Tibial nerve (tissue), 4 donors: ENCODE measurements around the gene NAE1. TPM values are rescaled to one million over a fixed set of nuclear protein-coding genes. Genes with fewer than 3 reads are reported as not detected.

Experiments used
- DNase-seq, 2 donors: peaks; one replicate each; pipeline ENCODE4 v3.0.0-alpha.2; 2019; ENCODE audit warnings: low spot score in 2 of 2
- H3K27ac ChIP-seq, 4 donors: fragments of 200-600 bp; sonication (generic) in 3 of 4; one replicate each; pipeline ENCODE4 v1.5.1; 2017 to 2019; ENCODE audit warnings: mild to moderate bottlenecking in 1 of 4
- H3K27me3 ChIP-seq, 2 donors: fragments of 200-600 bp; sonication (generic) in 1 of 2; one replicate each; pipeline versions ENCODE4 v1.5.1 to v1.6.0; 2017 to 2019
- H3K36me3 ChIP-seq, 3 donors: fragments of 200-600 bp; sonication (generic); one replicate each; pipeline ENCODE4 v1.5.1; 2018 to 2019
- H3K4me1 ChIP-seq, 4 donors: fragments of 200-600 bp; sonication (generic) in 3 of 4; one replicate each; pipeline ENCODE4 v1.5.1; 2017 to 2019
- H3K4me3 ChIP-seq, 4 donors: fragments of 200-600 bp; sonication (generic) in 3 of 4; one replicate each; pipeline ENCODE4 v1.5.1; 2017 to 2019; ENCODE audit warnings: mild to moderate bottlenecking in 1 of 4, moderate library complexity in 1 of 4
- H3K9me3 ChIP-seq, 4 donors: fragments of 200-600 bp; sonication (generic) in 3 of 4; one replicate each; pipeline ENCODE4 v1.5.1; 2017 to 2019
- EP300 ChIP-seq, 2 donors: sonication (generic); formaldehyde crosslinking; IDR thresholded peaks; one replicate each; pipeline ENCODE4 v1.6.1; 2017; ENCODE audit warnings: antibody characterized with exemption in 2 of 2, mild to moderate bottlenecking in 1 of 2
- POLR2A ChIP-seq, 2 donors: fragments of 450-650 bp; IDR thresholded peaks; one replicate each; pipeline ENCODE4 v1.6.1; 2017; ENCODE audit warnings: antibody characterized with exemption in 2 of 2, mild to moderate bottlenecking in 2 of 2, moderate library complexity in 2 of 2
- WGBS, 2 donors: methylation state at CpG; one replicate each; pipeline ENCODE4 v1.1.5; 2018; 5-methylcytosine and 5-hydroxymethylcytosine counted together
- total RNA-seq, 4 donors: library from RNA; depleted of rRNA; stranded (reverse); fragments of >200 nt; gene quantifications; one replicate each; pipeline ENCODE4 v1.1.0, GENCODE V29; 2016
- TF ChIP-seq, protein P1 (sequence below), 5 experiments: fragments of 200-600 bp in 3 of 5; fragments of 450-650 bp in 2 of 5; sonication (generic) in 3 of 5; IDR thresholded peaks; one replicate each; pipeline ENCODE4 v1.5.1; 2016 to 2019; ENCODE audit warnings: antibody characterized with exemption in 5 of 5, mild to moderate bottlenecking in 3 of 5, moderate library complexity in 2 of 5

Gene NAE1
- total RNA-seq, 4 donors from 2014 or later = 29.4 to 45.7 (median 34.6) TPM

DNA sequence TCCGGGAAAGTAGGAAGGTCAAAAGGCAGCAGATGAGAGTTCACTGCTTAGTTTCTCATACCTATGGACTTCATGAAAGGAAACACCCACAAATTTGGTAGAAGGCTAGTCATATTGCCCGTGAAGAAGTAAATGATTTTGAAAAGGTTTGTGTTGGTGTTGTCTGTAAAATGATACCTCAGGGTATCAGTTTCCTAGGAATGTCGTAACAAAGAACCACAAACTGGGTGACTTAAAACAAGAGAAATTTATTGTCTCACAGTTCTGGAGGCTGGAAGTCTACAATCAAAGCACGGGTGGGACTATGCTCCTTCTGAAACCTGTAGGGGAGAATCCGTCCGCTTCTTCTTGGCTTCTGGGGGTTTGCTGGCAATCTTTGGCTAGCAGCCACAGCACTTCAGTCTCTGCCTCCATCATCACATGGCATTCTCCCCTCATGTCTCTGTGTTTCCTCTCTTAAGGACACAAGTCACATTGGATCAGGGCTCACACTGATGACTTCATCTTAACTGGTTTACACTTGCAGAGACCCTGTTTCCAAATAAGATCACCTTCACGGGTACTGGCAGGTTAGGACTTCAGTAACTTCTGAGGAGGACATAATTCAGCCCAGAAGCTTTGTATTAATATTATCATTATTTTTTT is 2.0 kb upstream of the NAE1 start:
- H3K4me1 ChIP-seq = peaks cover 0 to 23% (median 12%) of the 10 kb centered on the region in 4 donors
- no peaks in the 10 kb centered on the region for H3K9me3 ChIP-seq
- no peaks in the 10 kb centered on the region for H3K36me3 ChIP-seq
- no peak overlapping the region for H3K27ac ChIP-seq
- TF ChIP-seq EP300 (IDR thresholded peaks at IDR 0.05) (no peak), POLR2A (IDR thresholded peaks at IDR 0.05) (no peak)
- TF ChIP-seq, protein P1, sequence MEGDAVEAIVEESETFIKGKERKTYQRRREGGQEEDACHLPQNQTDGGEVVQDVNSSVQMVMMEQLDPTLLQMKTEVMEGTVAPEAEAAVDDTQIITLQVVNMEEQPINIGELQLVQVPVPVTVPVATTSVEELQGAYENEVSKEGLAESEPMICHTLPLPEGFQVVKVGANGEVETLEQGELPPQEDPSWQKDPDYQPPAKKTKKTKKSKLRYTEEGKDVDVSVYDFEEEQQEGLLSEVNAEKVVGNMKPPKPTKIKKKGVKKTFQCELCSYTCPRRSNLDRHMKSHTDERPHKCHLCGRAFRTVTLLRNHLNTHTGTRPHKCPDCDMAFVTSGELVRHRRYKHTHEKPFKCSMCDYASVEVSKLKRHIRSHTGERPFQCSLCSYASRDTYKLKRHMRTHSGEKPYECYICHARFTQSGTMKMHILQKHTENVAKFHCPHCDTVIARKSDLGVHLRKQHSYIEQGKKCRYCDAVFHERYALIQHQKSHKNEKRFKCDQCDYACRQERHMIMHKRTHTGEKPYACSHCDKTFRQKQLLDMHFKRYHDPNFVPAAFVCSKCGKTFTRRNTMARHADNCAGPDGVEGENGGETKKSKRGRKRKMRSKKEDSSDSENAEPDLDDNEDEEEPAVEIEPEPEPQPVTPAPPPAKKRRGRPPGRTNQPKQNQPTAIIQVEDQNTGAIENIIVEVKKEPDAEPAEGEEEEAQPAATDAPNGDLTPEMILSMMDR (IDR thresholded peaks at IDR 0.05) = no peak
- no peak for DNase-seq
- H3K27me3 ChIP-seq = no peaks in the 10 kb centered on the region
- WGBS, 2 donors = 76 to 77% methylated on average over 7 of the region's 7 CpGs
- no peak overlapping the region for H3K4me3 ChIP-seq

- Histone ChIP-seq H3K4me3 (no peak overlapping the region), H3K4me1 (peaks cover 0 to 23% (median 12%) of the 10 kb centered on the region in 4 donors), H3K36me3 (peaks cover 0 to 5% (median 0%) of the 10 kb centered on the region in 3 donors), H3K27ac (no peak overlapping the region), H3K9me3 (no peaks in the 10 kb centered on the region), H3K27me3 (no peaks in the 10 kb centered on the region)
- TF ChIP-seq EP300 (IDR thresholded peaks at IDR 0.05) = no peak
- TF ChIP-seq, protein P1 (IDR thresholded peaks at IDR 0.05) = no peak
- TF ChIP-seq POLR2A (IDR thresholded peaks at IDR 0.05) = no peak
- 76 to 83% methylated on average over 3 of the region's 3 CpGs for WGBS, 2 donors
- no peak for DNase-seq
Measured at GRCh38 chr16:66832190-66832589, 1.4 kb upstream of the NAE1 start.

DNA sequence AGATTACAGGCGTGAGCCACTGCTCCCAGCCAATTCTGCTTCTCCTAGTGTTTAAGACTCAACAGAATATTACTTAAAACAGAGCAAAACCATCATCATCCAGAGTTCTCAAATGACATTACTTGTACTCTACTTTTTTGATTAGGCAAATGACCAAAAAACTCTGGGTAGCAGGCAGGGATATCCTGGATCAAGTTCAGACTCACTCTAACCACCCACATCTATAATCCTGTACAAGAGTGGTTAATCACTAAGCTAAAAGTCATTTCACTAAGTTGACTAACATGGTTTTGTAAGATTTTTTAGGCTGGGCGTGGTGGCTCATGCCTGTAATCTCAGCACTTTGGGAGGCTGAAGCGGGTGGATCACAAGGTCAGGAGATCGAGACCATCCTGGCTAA is 6.8 kb downstream of the NAE1 start:
- 92 to 97% methylated on average over 4 of the region's 4 CpGs for WGBS, 2 donors
- H3K27me3 ChIP-seq = no peaks in the 10 kb centered on the region
- no peak for DNase-seq
- no peak overlapping the region for H3K27ac ChIP-seq
- H3K4me3 ChIP-seq = no peak overlapping the region
- H3K4me1 ChIP-seq = peaks cover 0 to 13% (median 2%) of the 10 kb centered on the region in 4 donors
- peaks cover 0 to 80% (median 0%) of the 10 kb centered on the region in 3 donors for H3K36me3 ChIP-seq
- no peaks in the 10 kb centered on the region for H3K9me3 ChIP-seq
- TF ChIP-seq POLR2A (IDR thresholded peaks at IDR 0.05) (no peak), EP300 (IDR thresholded peaks at IDR 0.05) (no peak)
- TF ChIP-seq, protein P1 (IDR thresholded peaks at IDR 0.05) = no peak

DNA sequence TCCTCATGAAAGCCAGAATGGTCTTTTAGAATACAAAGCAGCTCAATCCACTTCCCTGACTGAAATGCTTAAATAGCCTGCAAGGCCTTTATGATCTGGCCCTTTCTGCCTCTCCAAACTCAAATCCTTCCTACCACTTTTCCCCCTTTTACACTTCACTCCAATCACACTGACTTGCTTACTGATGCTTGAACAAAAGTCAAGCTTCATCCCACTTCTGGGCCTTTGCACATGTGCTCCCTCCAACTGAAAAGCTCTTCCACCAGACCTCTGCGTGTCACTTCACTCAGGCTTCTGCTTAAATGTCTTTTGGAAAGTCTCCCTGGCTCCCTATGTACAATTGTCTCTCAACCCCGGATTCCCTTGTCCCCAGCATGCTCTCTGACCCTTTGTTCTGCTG is 16.0 kb downstream of the NAE1 start:
- no peak overlapping the region for H3K4me3 ChIP-seq
- TF ChIP-seq, protein P1 (IDR thresholded peaks at IDR 0.05) = no peak
- TF ChIP-seq EP300 (IDR thresholded peaks at IDR 0.05) = no peak
- TF ChIP-seq POLR2A (IDR thresholded peaks at IDR 0.05) = no peak
- DNase-seq = no peak
- H3K9me3 ChIP-seq = no peaks in the 10 kb centered on the region
- no peak overlapping the region for H3K27ac ChIP-seq
- no peaks in the 10 kb centered on the region for H3K27me3 ChIP-seq
- no peaks in the 10 kb centered on the region for H3K4me1 ChIP-seq
- peaks cover 0 to 97% (median 10%) of the 10 kb centered on the region in 3 donors for H3K36me3 ChIP-seq
- WGBS, 2 donors = 94 to 96% methylated on average over 2 of the region's 2 CpGs

- no peak overlapping the region for H3K4me3 ChIP-seq
- DNase-seq = no peak
- no peaks in the 10 kb centered on the region for H3K4me1 ChIP-seq
- no peaks in the 10 kb centered on the region for H3K9me3 ChIP-seq
- no peaks in the 10 kb centered on the region for H3K27me3 ChIP-seq
- H3K27ac ChIP-seq = no peak overlapping the region
- 92% methylated on average over 7 of the region's 7 CpGs for WGBS, 2 donors
- H3K36me3 ChIP-seq = peaks cover 0 to 97% (median 5%) of the 10 kb centered on the region in 3 donors
- TF ChIP-seq POLR2A (IDR thresholded peaks at IDR 0.05) (no peak), EP300 (IDR thresholded peaks at IDR 0.05) (no peak)
- TF ChIP-seq, protein P1 (IDR thresholded peaks at IDR 0.05) = no peak
Measured at GRCh38 chr16:66811043-66811442, 19.7 kb downstream of the NAE1 start.
